MM.1S (cell line): ENCODE data around the gene FOXA3.
A peak's percentile ranks its signal among the peaks of the same experiment; 100 is the strongest.

Experiments
- EZH2 ChIP-seq: fragments of 300-600 bp; sonication (generic); optimal IDR thresholded peaks from 2 replicates; pipeline ENCODE3; 2017; ENCODE audit warnings: low read depth, mild to moderate bottlenecking, antibody characterized with exemption, low read length, mixed read lengths
- EZH2phosphoT487 ChIP-seq: fragments of 300-600 bp; sonication (generic); IDR thresholded peaks from 2 replicates; pipeline ENCODE4 v1.6.1; 2018; ENCODE audit warnings: antibody characterized with exemption, low read length
- TF ChIP-seq, protein P1 (sequence below): fragments of 300-600 bp; sonication (generic); IDR thresholded peaks from 2 replicates; pipeline ENCODE4 v1.5.1; 2016; ENCODE audit warnings: antibody characterized with exemption, low read length, mixed read lengths

DNA sequence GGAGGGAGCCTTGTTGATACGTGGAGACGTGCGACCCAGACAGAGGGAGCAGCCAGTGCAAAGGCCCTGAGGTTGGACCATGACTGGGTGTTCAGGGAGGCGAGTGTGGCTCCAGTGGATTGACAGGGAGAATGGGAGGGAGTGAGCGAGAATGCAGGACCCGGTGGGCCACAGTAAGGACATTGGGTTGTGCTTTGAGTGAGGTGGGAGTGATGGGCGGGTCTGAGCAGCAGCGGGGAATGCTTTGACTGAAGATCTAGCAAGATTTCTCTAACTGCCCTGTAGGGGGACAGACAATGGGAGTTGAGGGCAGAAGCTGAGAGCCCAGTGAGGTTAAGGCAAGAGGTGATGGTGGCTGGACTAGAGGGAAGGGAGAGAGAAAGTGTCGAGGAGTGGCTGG lies 58.2 kb downstream of the FOXA3 start:
- TF ChIP-seq, protein P1, sequence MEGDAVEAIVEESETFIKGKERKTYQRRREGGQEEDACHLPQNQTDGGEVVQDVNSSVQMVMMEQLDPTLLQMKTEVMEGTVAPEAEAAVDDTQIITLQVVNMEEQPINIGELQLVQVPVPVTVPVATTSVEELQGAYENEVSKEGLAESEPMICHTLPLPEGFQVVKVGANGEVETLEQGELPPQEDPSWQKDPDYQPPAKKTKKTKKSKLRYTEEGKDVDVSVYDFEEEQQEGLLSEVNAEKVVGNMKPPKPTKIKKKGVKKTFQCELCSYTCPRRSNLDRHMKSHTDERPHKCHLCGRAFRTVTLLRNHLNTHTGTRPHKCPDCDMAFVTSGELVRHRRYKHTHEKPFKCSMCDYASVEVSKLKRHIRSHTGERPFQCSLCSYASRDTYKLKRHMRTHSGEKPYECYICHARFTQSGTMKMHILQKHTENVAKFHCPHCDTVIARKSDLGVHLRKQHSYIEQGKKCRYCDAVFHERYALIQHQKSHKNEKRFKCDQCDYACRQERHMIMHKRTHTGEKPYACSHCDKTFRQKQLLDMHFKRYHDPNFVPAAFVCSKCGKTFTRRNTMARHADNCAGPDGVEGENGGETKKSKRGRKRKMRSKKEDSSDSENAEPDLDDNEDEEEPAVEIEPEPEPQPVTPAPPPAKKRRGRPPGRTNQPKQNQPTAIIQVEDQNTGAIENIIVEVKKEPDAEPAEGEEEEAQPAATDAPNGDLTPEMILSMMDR = peak; percentile 7; the same call in 1 of the 2 replicates
- TF ChIP-seq EZH2 = no peak
- no peak for TF ChIP-seq EZH2phosphoT487
